Measurements from ENCODE around the gene XPC.

XPC gene

GRCh38 chr3:14170531-14171159 lies 7.8 kb downstream of the XPC start:
- DNase-seq (ENCODE audit: low spot score), result peak; percentile 29

GRCh38 chr3:14169871-14170270 lies 8.5 kb downstream of the XPC start:
- DNase-seq (ENCODE audit: low spot score), result no peak

GRCh38 chr3:14169435-14169834 lies 9.0 kb downstream of the XPC start:
- DNase-seq (ENCODE audit: low spot score), result no peak

- no peak for DNase-seq (ENCODE audit: low spot score)
Measured at GRCh38 chr3:14166877-14167603, 11.4 kb downstream of the XPC start.

GRCh38 chr3:14162178-14162577 lies 16.2 kb downstream of the XPC start:
- DNase-seq (ENCODE audit: low spot score), result no peak

- DNase-seq (ENCODE audit: low spot score), result no peak
Measured at GRCh38 chr3:14161282-14161681, 17.1 kb downstream of the XPC start.

GRCh38 chr3:14159426-14159825 lies 19.0 kb downstream of the XPC start:
- no peak for DNase-seq (ENCODE audit: low spot score)

- no peak for DNase-seq (ENCODE audit: low spot score)
Measured at GRCh38 chr3:14158370-14158769, 20.0 kb downstream of the XPC start.

- DNase-seq (ENCODE audit: low spot score), result no peak
Measured at GRCh38 chr3:14157951-14158350, 20.4 kb downstream of the XPC start.

GRCh38 chr3:14156843-14157561 lies 21.4 kb downstream of the XPC start:
- DNase-seq (ENCODE audit: low spot score), result no peak

- no peak for DNase-seq (ENCODE audit: low spot score)
Measured at GRCh38 chr3:14156201-14156600, 22.2 kb downstream of the XPC start.

GRCh38 chr3:14154895-14155440 lies 23.4 kb downstream of the XPC start:
- no peak for DNase-seq (ENCODE audit: low spot score)

- no peak for DNase-seq (ENCODE audit: low spot score)
Measured at GRCh38 chr3:14154276-14154675, 24.1 kb downstream of the XPC start.

- no peak for DNase-seq (ENCODE audit: low spot score)
Measured at GRCh38 chr3:14153663-14154062, 24.7 kb downstream of the XPC start.

GRCh38 chr3:14152963-14153355 lies 25.4 kb downstream of the XPC start:
- DNase-seq (ENCODE audit: low spot score), result no peak

GRCh38 chr3:14152233-14152962 lies 26.0 kb downstream of the XPC start:
- DNase-seq (ENCODE audit: low spot score), result no peak

GRCh38 chr3:14151471-14152083 lies 26.8 kb downstream of the XPC start:
- DNase-seq (ENCODE audit: low spot score), result no peak

GRCh38 chr3:14150491-14151230 lies 27.7 kb downstream of the XPC start:
- no peak for DNase-seq (ENCODE audit: low spot score)

- DNase-seq (ENCODE audit: low spot score), result no peak
Measured at GRCh38 chr3:14150078-14150477, 28.3 kb downstream of the XPC start.

- DNase-seq (ENCODE audit: low spot score), result no peak
Measured at GRCh38 chr3:14148041-14148985, 30.1 kb downstream of the XPC start.
